Measurements from ENCODE around the gene RPL34.

The RPL34 gene

DNA sequence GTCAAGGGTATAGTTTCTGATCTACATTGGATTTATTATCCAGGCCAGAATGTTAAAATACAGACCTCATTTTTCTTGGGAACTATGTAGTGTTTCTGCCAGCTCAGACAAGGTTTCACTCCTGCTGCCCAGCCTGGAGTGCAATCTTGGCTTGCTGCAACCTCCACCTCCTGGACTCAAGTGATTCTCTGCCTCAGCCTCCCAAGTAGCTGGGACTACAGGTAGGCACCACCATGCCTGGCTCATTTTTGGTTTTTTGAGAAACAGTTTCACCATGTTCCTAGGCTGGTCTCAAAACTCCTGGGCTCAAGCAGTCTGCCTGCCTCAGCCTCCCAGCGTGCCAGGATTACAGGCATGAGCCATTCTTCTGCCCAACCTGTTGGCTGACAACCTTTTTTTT lies 5.7 kb downstream of the RPL34 start:
- TF ChIP-seq ZFX (IDR thresholded peaks at IDR 0.05; ENCODE audit: borderline replicate concordance), result no peak
- TF ChIP-seq, protein P1, sequence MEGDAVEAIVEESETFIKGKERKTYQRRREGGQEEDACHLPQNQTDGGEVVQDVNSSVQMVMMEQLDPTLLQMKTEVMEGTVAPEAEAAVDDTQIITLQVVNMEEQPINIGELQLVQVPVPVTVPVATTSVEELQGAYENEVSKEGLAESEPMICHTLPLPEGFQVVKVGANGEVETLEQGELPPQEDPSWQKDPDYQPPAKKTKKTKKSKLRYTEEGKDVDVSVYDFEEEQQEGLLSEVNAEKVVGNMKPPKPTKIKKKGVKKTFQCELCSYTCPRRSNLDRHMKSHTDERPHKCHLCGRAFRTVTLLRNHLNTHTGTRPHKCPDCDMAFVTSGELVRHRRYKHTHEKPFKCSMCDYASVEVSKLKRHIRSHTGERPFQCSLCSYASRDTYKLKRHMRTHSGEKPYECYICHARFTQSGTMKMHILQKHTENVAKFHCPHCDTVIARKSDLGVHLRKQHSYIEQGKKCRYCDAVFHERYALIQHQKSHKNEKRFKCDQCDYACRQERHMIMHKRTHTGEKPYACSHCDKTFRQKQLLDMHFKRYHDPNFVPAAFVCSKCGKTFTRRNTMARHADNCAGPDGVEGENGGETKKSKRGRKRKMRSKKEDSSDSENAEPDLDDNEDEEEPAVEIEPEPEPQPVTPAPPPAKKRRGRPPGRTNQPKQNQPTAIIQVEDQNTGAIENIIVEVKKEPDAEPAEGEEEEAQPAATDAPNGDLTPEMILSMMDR (IDR thresholded peaks at IDR 0.05), result no peak
- no peak overlapping the region for H3K27ac ChIP-seq

- no peak for TF ChIP-seq ZFX (IDR thresholded peaks at IDR 0.05; ENCODE audit: borderline replicate concordance)
- TF ChIP-seq, protein P1 (IDR thresholded peaks at IDR 0.05), result no peak
- H3K27ac ChIP-seq, result no peak overlapping the region
Observed at GRCh38 chr4:108628411-108628810, 8.0 kb downstream of the RPL34 start.

GRCh38 chr4:108635070-108635655 lies 14.8 kb downstream of the RPL34 start:
- H3K27ac ChIP-seq, result no peak overlapping the region
- TF ChIP-seq ZFX (IDR thresholded peaks at IDR 0.05; ENCODE audit: borderline replicate concordance), result no peak

DNA sequence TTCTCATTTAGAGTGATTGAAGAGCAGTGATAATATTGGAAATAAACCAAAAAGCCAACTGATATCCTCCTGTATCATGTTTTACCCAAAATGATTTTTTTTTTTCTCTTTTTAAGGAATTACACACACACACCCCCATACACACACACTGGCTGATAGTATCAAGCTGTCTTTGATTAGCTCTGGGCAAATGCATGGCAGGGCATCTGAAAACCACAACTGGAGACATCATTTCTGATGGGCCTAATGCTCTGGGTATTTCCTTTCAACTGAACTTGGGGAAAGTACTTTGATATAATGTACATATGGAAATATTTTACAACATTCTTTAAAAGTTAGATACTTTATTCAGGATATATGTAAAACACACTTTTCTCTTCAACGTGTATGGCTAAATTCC lies 15.9 kb downstream of the RPL34 start:
- TF ChIP-seq, protein P1 (IDR thresholded peaks at IDR 0.05), result no peak
- no peak for TF ChIP-seq ZFX (IDR thresholded peaks at IDR 0.05; ENCODE audit: borderline replicate concordance)
- H3K27ac ChIP-seq, result no peak overlapping the region

DNA sequence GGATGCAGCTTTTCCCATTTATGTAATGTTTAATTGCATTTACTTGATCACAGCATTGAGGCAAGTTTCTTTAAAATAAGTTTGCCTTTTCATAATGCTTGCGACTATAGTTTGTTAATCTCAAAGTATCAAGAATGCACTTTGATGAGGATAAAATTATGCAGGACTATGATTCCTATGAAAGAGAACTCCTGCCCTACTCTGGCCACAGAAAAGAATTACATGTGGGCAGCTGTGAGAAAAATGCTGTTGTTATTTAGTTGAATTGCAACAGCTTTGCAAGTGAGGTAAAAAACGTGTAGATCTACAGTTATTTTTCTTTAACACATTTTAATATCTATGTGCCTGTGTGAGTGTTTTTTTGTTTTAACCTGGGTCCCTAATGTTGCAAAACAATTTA lies 17.5 kb downstream of the RPL34 start:
- TF ChIP-seq, protein P1 (IDR thresholded peaks at IDR 0.05), result no peak; the same call in 1 of the 2 replicates
- no peak for TF ChIP-seq ZFX (IDR thresholded peaks at IDR 0.05; ENCODE audit: borderline replicate concordance)
- H3K27ac ChIP-seq, result no peak overlapping the region

DNA sequence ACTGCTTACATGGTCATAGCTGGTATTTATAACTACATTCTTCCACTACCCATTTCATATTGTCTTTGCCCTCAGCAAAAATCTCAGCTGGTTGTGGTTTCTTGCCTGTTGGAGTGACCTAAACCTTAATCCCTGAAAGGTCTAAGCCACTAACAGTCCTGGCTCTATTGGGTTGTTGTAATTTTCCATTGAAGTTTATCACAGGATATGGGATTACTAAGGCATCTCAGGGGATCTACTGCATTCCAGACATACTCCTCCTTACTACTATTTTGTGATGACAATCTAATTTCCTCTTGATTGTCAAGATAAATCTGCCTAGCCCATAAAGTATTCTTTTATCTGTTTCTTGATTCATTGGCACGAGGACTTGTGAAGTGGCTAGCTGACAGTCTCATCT lies 23.9 kb downstream of the RPL34 start:
- TF ChIP-seq, protein P1 (IDR thresholded peaks at IDR 0.05), result no peak
- TF ChIP-seq ZFX (IDR thresholded peaks at IDR 0.05; ENCODE audit: borderline replicate concordance), result no peak
- no peak overlapping the region for H3K27ac ChIP-seq

DNA sequence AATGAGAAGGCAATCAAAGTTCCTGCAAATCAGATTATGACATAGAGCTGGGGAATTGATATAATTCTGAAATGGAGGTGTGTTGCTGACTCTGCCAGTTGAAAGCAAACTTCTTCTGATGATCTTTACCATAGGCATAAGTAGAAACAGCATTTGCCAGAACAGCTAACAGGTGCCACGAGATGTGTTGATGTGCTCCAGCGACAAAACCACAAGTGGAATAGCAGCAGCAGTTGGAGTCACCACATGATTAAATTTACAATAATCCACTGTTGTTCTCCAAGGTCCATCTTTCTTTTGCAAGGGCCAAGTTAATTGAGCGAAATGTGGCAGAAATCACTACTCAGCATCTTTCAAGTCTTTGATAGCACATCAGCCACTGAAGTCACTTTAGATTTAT lies 26.3 kb downstream of the RPL34 start:
- no peak for TF ChIP-seq ZFX (IDR thresholded peaks at IDR 0.05; ENCODE audit: borderline replicate concordance)
- TF ChIP-seq, protein P1 (IDR thresholded peaks at IDR 0.05), result no peak
- no peak overlapping the region for H3K27ac ChIP-seq

- TF ChIP-seq ZFX (IDR thresholded peaks at IDR 0.05; ENCODE audit: borderline replicate concordance), result no peak
- TF ChIP-seq, protein P1 (IDR thresholded peaks at IDR 0.05), result no peak; the same call in 1 of the 2 replicates
- peak overlapping the region; percentile 81 for H3K27ac ChIP-seq
Observed at GRCh38 chr4:108649863-108650211, 29.5 kb downstream of the RPL34 start.

Data from 22Rv1 (cell line).